Muscle layer of colon (tissue), 2 donors: ENCODE measurements around the gene DCTN1.
A peak's percentile ranks its signal among the peaks of the same experiment; 100 is the strongest.

ENCODE experiments used
- H3K27ac ChIP-seq: one replicate; pipeline ENCODE4 v1.7.0; 2013; ENCODE audit warnings: low read depth, mild to moderate bottlenecking, low read length, moderate library complexity
- H3K27me3 ChIP-seq, 2 donors: one replicate each; pipeline ENCODE4 v1.7.0; 2013; ENCODE audit warnings: low read length in 2 of 2, mild to moderate bottlenecking in 2 of 2; ENCODE audit not compliant: insufficient read depth in 2 of 2, control insufficient read depth in 1 of 2
- H3K36me3 ChIP-seq: one replicate; pipeline ENCODE4 v1.7.0; 2013; ENCODE audit warnings: mild to moderate bottlenecking, low read length; ENCODE audit not compliant: insufficient read depth
- H3K4me1 ChIP-seq: one replicate; pipeline ENCODE4 v1.7.0; 2013; ENCODE audit warnings: mild to moderate bottlenecking, low read length; ENCODE audit not compliant: insufficient read depth
- H3K4me3 ChIP-seq, 2 donors: one replicate each; pipeline ENCODE4 v1.7.0; 2013; ENCODE audit warnings: low read length in 2 of 2, low read depth in 1 of 2, mild to moderate bottlenecking in 1 of 2, moderate library complexity in 1 of 2
- H3K9ac ChIP-seq: one replicate; pipeline ENCODE4 v1.7.0; 2013; ENCODE audit warnings: low read length
- H3K9me3 ChIP-seq: one replicate; pipeline ENCODE4 v1.7.0; 2013; ENCODE audit warnings: mild to moderate bottlenecking, low read length
- donor health status: abdominal sarcoma.
- donor health status: Adenocarcinoma of cecum.

DCTN1 gene

GRCh38 chr2:74406035-74406434 lies 25.9 kb upstream of the DCTN1 start:
- no peaks in the 10 kb centered on the region for H3K9me3 ChIP-seq
- H3K9ac ChIP-seq: no peak overlapping the region
- H3K4me3 ChIP-seq: no peak overlapping the region
- no peak overlapping the region for H3K27ac ChIP-seq
- no peaks in the 10 kb centered on the region for H3K4me1 ChIP-seq
- H3K36me3 ChIP-seq: no peaks in the 10 kb centered on the region
- no peaks in the 10 kb centered on the region for H3K27me3 ChIP-seq

DNA sequence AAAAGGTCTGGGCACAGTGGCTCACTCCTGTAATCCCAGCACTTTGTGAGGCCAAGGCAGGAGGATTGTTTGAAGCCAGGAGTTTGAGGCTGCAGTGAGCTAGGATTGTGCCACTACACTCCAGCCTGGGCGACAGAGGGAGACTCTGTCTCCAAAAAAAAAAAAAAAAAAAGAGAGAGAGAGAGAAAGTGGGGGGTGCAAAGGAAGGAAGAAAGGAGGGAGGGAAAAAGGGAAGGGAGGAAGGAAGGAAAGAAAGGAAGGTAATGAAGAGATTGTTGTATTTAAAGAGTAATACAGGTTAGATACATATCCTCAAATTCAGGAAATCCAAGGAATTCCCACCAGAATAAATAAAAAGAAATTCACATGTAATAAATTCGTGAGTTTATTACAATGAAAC lies 21.8 kb upstream of the DCTN1 start:
- Histone ChIP-seq H3K9ac (no peak overlapping the region), H3K27me3 (no peaks in the 10 kb centered on the region), H3K36me3 (no peaks in the 10 kb centered on the region), H3K4me3 (no peak overlapping the region), H3K4me1 (no peaks in the 10 kb centered on the region), H3K9me3 (no peaks in the 10 kb centered on the region), H3K27ac (no peak overlapping the region)

DNA sequence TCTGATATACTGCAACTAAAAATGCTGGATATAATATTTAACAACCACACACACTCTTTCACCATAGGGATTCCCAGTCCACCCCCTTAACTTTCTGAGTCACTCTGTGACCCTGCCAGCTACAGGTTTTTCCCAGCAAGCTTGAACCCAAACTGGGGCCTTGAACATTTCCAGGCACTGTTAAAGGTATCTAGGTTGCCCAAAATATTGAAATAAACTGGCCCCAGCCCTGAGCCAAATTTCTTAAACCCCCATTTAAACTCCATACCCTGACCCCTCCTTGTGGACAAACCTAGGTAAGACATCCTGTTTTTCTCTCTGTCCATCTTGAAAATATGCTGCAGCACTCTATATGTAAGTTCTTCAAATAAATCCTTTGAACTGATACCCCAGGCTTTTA lies 19.7 kb upstream of the DCTN1 start:
- H3K9me3 ChIP-seq: no peaks in the 10 kb centered on the region
- no peak overlapping the region for H3K27ac ChIP-seq
- H3K4me1 ChIP-seq: no peaks in the 10 kb centered on the region
- no peak overlapping the region for H3K9ac ChIP-seq
- H3K36me3 ChIP-seq: no peaks in the 10 kb centered on the region
- no peak overlapping the region for H3K4me3 ChIP-seq
- H3K27me3 ChIP-seq: no peaks in the 10 kb centered on the region

GRCh38 chr2:74396149-74396548 lies 16.0 kb upstream of the DCTN1 start:
- Histone ChIP-seq H3K9ac (no peak overlapping the region), H3K9me3 (no peaks in the 10 kb centered on the region), H3K36me3 (no peaks in the 10 kb centered on the region), H3K4me1 (peaks cover 5% of the 10 kb centered on the region), H3K4me3 (no peak overlapping the region), H3K27me3 (no peaks in the 10 kb centered on the region), H3K27ac (no peak overlapping the region)

- Histone ChIP-seq H3K27ac (no peak overlapping the region), H3K36me3 (no peaks in the 10 kb centered on the region), H3K27me3 (no peaks in the 10 kb centered on the region), H3K9me3 (no peaks in the 10 kb centered on the region), H3K4me3 (no peak overlapping the region), H3K9ac (no peak overlapping the region), H3K4me1 (peaks cover 31% of the 10 kb centered on the region)
These were observed 13.4 kb upstream of the DCTN1 start for GRCh38 chr2:74393525-74393924.

DNA sequence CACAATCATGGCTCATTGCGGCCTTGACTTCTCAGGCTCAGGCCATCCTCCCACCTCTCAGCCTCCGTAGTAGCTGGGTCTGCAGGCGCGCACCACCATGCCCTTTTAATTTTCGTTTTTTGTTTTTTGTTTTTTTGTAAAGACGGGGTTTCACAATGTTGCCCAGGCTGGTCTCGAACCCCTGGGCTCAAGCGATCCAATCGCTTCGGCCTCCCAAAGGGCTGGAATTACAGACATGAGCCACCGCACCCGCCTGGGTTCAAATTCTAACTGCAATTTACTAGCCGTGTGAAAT lies 12.3 kb upstream of the DCTN1 start:
- Histone ChIP-seq H3K9me3 (no peaks in the 10 kb centered on the region), H3K27ac (peak overlapping the region; percentile 79), H3K4me1 (peaks cover 36% of the 10 kb centered on the region), H3K27me3 (no peaks in the 10 kb centered on the region), H3K4me3 (peak overlapping the region; percentile 72 to 80), H3K36me3 (no peaks in the 10 kb centered on the region), H3K9ac (no peak overlapping the region)

- Histone ChIP-seq H3K4me3 (peak overlapping the region; percentile 72 to 80), H3K27me3 (no peaks in the 10 kb centered on the region), H3K27ac (peak overlapping the region; percentile 79), H3K4me1 (peaks cover 36% of the 10 kb centered on the region), H3K9me3 (no peaks in the 10 kb centered on the region), H3K9ac (peak overlapping the region; percentile 66), H3K36me3 (no peaks in the 10 kb centered on the region)
These were observed 11.7 kb upstream of the DCTN1 start for GRCh38 chr2:74391580-74392448.

DNA sequence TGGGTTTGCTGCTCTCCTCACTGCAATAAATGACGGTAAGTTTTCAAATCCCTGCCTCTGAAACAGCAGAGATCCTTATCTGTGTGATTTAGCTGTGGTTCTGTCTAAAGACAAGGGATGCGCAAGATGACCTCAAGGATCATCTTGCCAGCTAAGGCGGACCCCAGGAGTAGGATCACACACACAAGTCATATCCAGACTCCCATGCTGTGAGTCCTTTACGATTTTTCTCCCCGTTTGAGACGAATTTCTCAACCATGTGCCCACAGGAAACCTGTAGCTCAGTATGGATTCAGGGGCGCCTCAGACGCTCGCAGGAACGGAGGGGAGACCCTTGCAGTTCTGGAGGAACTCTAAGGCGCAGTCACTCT lies 11.1 kb upstream of the DCTN1 start:
- Histone ChIP-seq H3K4me3 (peak overlapping the region; percentile 72 to 80), H3K36me3 (no peaks in the 10 kb centered on the region), H3K27me3 (no peaks in the 10 kb centered on the region), H3K9me3 (no peaks in the 10 kb centered on the region), H3K4me1 (peaks cover 36% of the 10 kb centered on the region), H3K9ac (peak overlapping the region; percentile 66), H3K27ac (peak overlapping the region; percentile 79)

DNA sequence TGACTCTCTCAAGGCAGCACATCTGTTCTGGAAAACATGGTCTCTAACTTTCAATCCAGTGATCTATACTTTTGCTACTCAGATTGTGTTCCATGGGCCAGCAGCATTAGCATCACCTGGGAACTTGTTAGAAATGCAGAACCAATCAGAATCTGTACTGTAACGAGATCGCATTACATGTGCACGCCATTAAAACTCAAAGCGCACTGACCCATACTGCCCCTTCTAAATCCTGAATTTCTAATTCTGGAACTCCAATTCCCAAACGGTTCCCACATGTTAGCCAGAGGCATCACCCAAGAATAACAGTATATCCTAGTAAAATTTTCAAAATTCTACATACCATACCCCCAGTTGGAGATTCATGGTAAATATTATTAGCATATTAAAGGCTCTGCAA lies 10.5 kb upstream of the DCTN1 start:
- H3K9me3 ChIP-seq: no peaks in the 10 kb centered on the region
- no peaks in the 10 kb centered on the region for H3K36me3 ChIP-seq
- no peak overlapping the region for H3K27ac ChIP-seq
- peaks cover 36% of the 10 kb centered on the region for H3K4me1 ChIP-seq
- H3K27me3 ChIP-seq: no peaks in the 10 kb centered on the region
- peak overlapping the region; percentile 72 to 80 for H3K4me3 ChIP-seq
- H3K9ac ChIP-seq: peak overlapping the region; percentile 66

GRCh38 chr2:74387346-74387745 lies 7.2 kb upstream of the DCTN1 start:
- Histone ChIP-seq H3K4me3 (no peak overlapping the region), H3K9ac (no peak overlapping the region), H3K4me1 (peaks cover 40% of the 10 kb centered on the region), H3K36me3 (peaks cover 5% of the 10 kb centered on the region), H3K27ac (no peak overlapping the region), H3K27me3 (no peaks in the 10 kb centered on the region), H3K9me3 (no peaks in the 10 kb centered on the region)

GRCh38 chr2:74385396-74385795 lies 5.3 kb upstream of the DCTN1 start:
- H3K27ac ChIP-seq: no peak overlapping the region
- no peak overlapping the region for H3K4me3 ChIP-seq
- H3K9ac ChIP-seq: no peak overlapping the region
- no peaks in the 10 kb centered on the region for H3K27me3 ChIP-seq
- H3K4me1 ChIP-seq: peaks cover 45% of the 10 kb centered on the region
- no peaks in the 10 kb centered on the region for H3K9me3 ChIP-seq
- peaks cover 5% of the 10 kb centered on the region for H3K36me3 ChIP-seq

- Histone ChIP-seq H3K36me3 (peaks cover 5% of the 10 kb centered on the region), H3K4me3 (no peak overlapping the region), H3K27ac (no peak overlapping the region), H3K4me1 (peaks cover 44% of the 10 kb centered on the region), H3K9me3 (no peaks in the 10 kb centered on the region), H3K9ac (no peak overlapping the region), H3K27me3 (no peaks in the 10 kb centered on the region)
These were observed 3.9 kb upstream of the DCTN1 start for GRCh38 chr2:74384051-74384450.
